H9 (cell line): ENCODE measurements around the gene PLA2G4E. TPM values are rescaled to one million over a fixed set of nuclear protein-coding genes. Genes with fewer than 3 reads are reported as not detected.

Source experiments
- DNase-seq: peaks from one replicate; pipeline ENCODE4 v3.0.0-alpha.2; 2017
- H2AFZ ChIP-seq: one replicate; pipeline ENCODE4 v1.6.1; 2013; ENCODE audit warnings: mild to moderate bottlenecking, low read length, control low read depth, moderate library complexity
- H2AK5ac ChIP-seq: 2 replicates; pipeline ENCODE4 v1.6.1; 2013; ENCODE audit warnings: low read length, control low read depth, mixed read lengths; ENCODE audit not compliant: insufficient read length
- H2BK120ac ChIP-seq: one replicate; pipeline ENCODE4 v1.6.1; 2013; ENCODE audit warnings: low read depth, mild to moderate bottlenecking, low read length, control low read depth, inconsistent platforms; ENCODE audit not compliant: poor library complexity, severe bottlenecking
- H2BK12ac ChIP-seq: 2 replicates; pipeline ENCODE4 v1.6.1; 2013; ENCODE audit warnings: low read length, control low read depth, mixed read lengths, low read depth; ENCODE audit not compliant: insufficient read length
- H2BK15ac ChIP-seq: 2 replicates; pipeline ENCODE4 v1.6.1; 2013; ENCODE audit warnings: low read depth, low read length, control low read depth
- H2BK20ac ChIP-seq: one replicate; pipeline ENCODE4 v1.6.1; 2013; ENCODE audit warnings: low read depth, mild to moderate bottlenecking, low read length, control low read depth, inconsistent platforms; ENCODE audit not compliant: poor library complexity, severe bottlenecking
- H2BK5ac ChIP-seq: 2 replicates; pipeline ENCODE4 v1.6.1; 2013; ENCODE audit warnings: low read length, control low read depth, mixed read lengths; ENCODE audit not compliant: insufficient read length
- H3K14ac ChIP-seq: 2 replicates; pipeline ENCODE4 v1.6.1; 2013; ENCODE audit warnings: low read length, control low read depth; ENCODE audit not compliant: insufficient read depth
- H3K18ac ChIP-seq: 2 replicates; pipeline ENCODE4 v1.6.1; 2013; ENCODE audit warnings: low read depth, mild to moderate bottlenecking, mixed read lengths, low read length, control low read depth; ENCODE audit not compliant: insufficient read length
- H3K23ac ChIP-seq: 2 replicates; pipeline ENCODE4 v1.6.1; 2013; ENCODE audit warnings: low read length, control low read depth, mixed read lengths, low read depth; ENCODE audit not compliant: insufficient read length
- H3K23me2 ChIP-seq: 2 replicates; pipeline ENCODE4 v1.6.1; 2013; ENCODE audit warnings: low read depth, mild to moderate bottlenecking, mixed read lengths, low read length, control low read depth; ENCODE audit not compliant: insufficient read length, poor library complexity, severe bottlenecking
- H3K27ac ChIP-seq: 2 replicates; pipeline ENCODE4 v1.5.1; 2013; ENCODE audit warnings: low read length, control low read depth, mixed read lengths, low read depth; ENCODE audit not compliant: insufficient read length
- H3K27me3 ChIP-seq: 2 replicates; pipeline ENCODE4 v1.6.1; 2013; ENCODE audit warnings: low read length, control low read depth, inconsistent platforms; ENCODE audit not compliant: insufficient read depth
- H3K4ac ChIP-seq: 2 replicates; pipeline ENCODE4 v1.6.1; 2013; ENCODE audit warnings: low read depth, mild to moderate bottlenecking, control low read depth, inconsistent platforms, low read length, moderate library complexity
- H3K4me1 ChIP-seq: 2 replicates; pipeline ENCODE4 v1.6.1; 2013; ENCODE audit warnings: low read length, control low read depth, inconsistent platforms; ENCODE audit not compliant: insufficient read depth
- H3K4me2 ChIP-seq: 2 replicates; pipeline ENCODE4 v1.6.1; 2013; ENCODE audit warnings: low read length, control low read depth, mixed read lengths; ENCODE audit not compliant: insufficient read length, insufficient read depth
- H3K56ac ChIP-seq: 2 replicates; pipeline ENCODE4 v1.6.1; 2013; ENCODE audit warnings: low read depth, mild to moderate bottlenecking, mixed read lengths, low read length, control low read depth; ENCODE audit not compliant: insufficient read length
- H3K79me1 ChIP-seq: 2 replicates; pipeline ENCODE4 v1.6.1; 2013; ENCODE audit warnings: low read depth, mild to moderate bottlenecking, moderate library complexity, low read length, control low read depth, inconsistent platforms; ENCODE audit not compliant: insufficient read depth, poor library complexity, severe bottlenecking
- H3K79me2 ChIP-seq: 2 replicates; pipeline ENCODE4 v1.6.1; 2013; ENCODE audit warnings: low read length, control low read depth, inconsistent platforms; ENCODE audit not compliant: insufficient read depth
- H3K9ac ChIP-seq: 2 replicates; pipeline ENCODE4 v1.6.1; 2013; ENCODE audit warnings: low read length, control low read depth, mixed read lengths; ENCODE audit not compliant: insufficient read length; ENCODE audit errors: extremely low read depth
- H3K9me3 ChIP-seq: one replicate; pipeline ENCODE4 v1.6.1; 2013; ENCODE audit warnings: low read depth, low read length, inconsistent platforms; ENCODE audit not compliant: control insufficient read depth
- H3T11ph ChIP-seq: one replicate; pipeline ENCODE4 v1.6.1; 2013; ENCODE audit warnings: mild to moderate bottlenecking, low read length, control low read depth, inconsistent platforms
- H4K20me1 ChIP-seq: one replicate; pipeline ENCODE4 v1.6.1; 2013; ENCODE audit not compliant: control insufficient read depth, insufficient read length, insufficient read depth
- H4K5ac ChIP-seq: 2 replicates; pipeline ENCODE4 v1.6.1; 2013; ENCODE audit warnings: low read depth, mild to moderate bottlenecking, mixed read lengths, low read length, control low read depth; ENCODE audit not compliant: insufficient read length
- H4K8ac ChIP-seq: replicated peaks from 2 replicates; pipeline ENCODE4 v1.6.1; 2013; ENCODE audit warnings: low read length, control low read depth, mixed read lengths, low read depth; ENCODE audit not compliant: insufficient read length
- H4K91ac ChIP-seq: 2 replicates; pipeline ENCODE4 v1.6.1; 2013; ENCODE audit warnings: low read depth, mild to moderate bottlenecking, moderate library complexity, mixed read lengths, low read length, control low read depth; ENCODE audit not compliant: insufficient read length
- H3K27ac Mint-ChIP-seq, 3 experiments: 2 replicates in 2 of 3; 3 replicates in 1 of 3; pipeline ENCODE4 v1.8.0; 2020 to 2021; ENCODE audit warnings: mixed read lengths in 3 of 3, mild to moderate bottlenecking in 1 of 3, moderate library complexity in 1 of 3
- H3K27me3 Mint-ChIP-seq: 2 replicates; pipeline ENCODE4 v1.8.0; 2021; ENCODE audit warnings: low read depth, mild to moderate bottlenecking, moderate library complexity, mixed read lengths
- H3K36me3 Mint-ChIP-seq, 3 experiments: 2 replicates in 2 of 3; 3 replicates in 1 of 3; pipeline ENCODE4 v1.8.0; 2020 to 2021; ENCODE audit warnings: low read depth in 3 of 3, mixed read lengths in 3 of 3; ENCODE audit not compliant: insufficient read depth in 1 of 3
- H3K4me1 Mint-ChIP-seq, 2 experiments: 2 replicates each; pipeline ENCODE4 v1.8.0; 2020; ENCODE audit warnings: mixed read lengths in 2 of 2
- H3K4me3 Mint-ChIP-seq, 2 experiments: 2 replicates in 1 of 2; 3 replicates in 1 of 2; pipeline ENCODE4 v1.8.0; 2020 to 2021; ENCODE audit warnings: mild to moderate bottlenecking in 2 of 2, mixed read lengths in 2 of 2, moderate library complexity in 1 of 2
- H3K9me3 Mint-ChIP-seq, 2 experiments: 2 replicates in 1 of 2; 3 replicates in 1 of 2; pipeline ENCODE4 v1.8.0; 2020; ENCODE audit warnings: mild to moderate bottlenecking in 2 of 2, mixed read lengths in 2 of 2, moderate library complexity in 1 of 2
- CTCF ChIP-seq: fragments of 200-600 bp; sonication (generic); conservative IDR thresholded peaks from 3 replicates; pipeline ENCODE4 v1.8.0; 2021; ENCODE audit warnings: antibody characterized with exemption, mild to moderate bottlenecking
- WGBS: extraction: QIAGEN DNeasy Blood & Tissue Kit; methylation state at CpG from one replicate; pipeline ENCODE4 v1.1.7; 2013; ENCODE audit warnings: missing lambda C conversion rate, low lambda C conversion rate, mixed read lengths; ENCODE audit not compliant: insufficient read length; ENCODE audit errors: extremely low coverage; 5-methylcytosine and 5-hydroxymethylcytosine counted together
- total RNA-seq: library from RNA; stranded (reverse); gene quantifications from 2 replicates; pipeline ENCODE4 v1.2.1, GENCODE V29; 2021

The PLA2G4E gene
- total RNA-seq, 1 experiment from 2014 or later, result not detected

- no peak overlapping the region for H2AK5ac ChIP-seq
- no peak overlapping the region for H3K23ac ChIP-seq
- H3K79me2 ChIP-seq, result no peaks in the 10 kb centered on the region
- no peak for TF ChIP-seq CTCF
- WGBS, result no CpG with 5 or more reads among the region's 9 CpGs
- no peak overlapping the region for H3K56ac ChIP-seq
- H3K36me3 Mint-ChIP-seq, result no peaks in the 10 kb centered on the region
- no peak overlapping the region for H3K27ac ChIP-seq
- no peak overlapping the region for H2BK5ac ChIP-seq
- no peaks in the 10 kb centered on the region; the same call in 1 of the 2 replicates for H3K27me3 Mint-ChIP-seq
- H2BK120ac ChIP-seq, result no peak overlapping the region
- no peaks in the 10 kb centered on the region for H3K9me3 ChIP-seq
- no peak overlapping the region for H4K91ac ChIP-seq
- H2AFZ ChIP-seq, result no peak overlapping the region
- no peak for DNase-seq
- H3K79me1 ChIP-seq, result no peaks in the 10 kb centered on the region
- no peaks in the 10 kb centered on the region for H3K9me3 Mint-ChIP-seq
- H3K23me2 ChIP-seq, result no peaks in the 10 kb centered on the region
- H3K4me1 ChIP-seq, result no peaks in the 10 kb centered on the region
- no peak overlapping the region for H4K5ac ChIP-seq
- H3K27ac Mint-ChIP-seq, result no peak overlapping the region
- H3K18ac ChIP-seq, result no peak overlapping the region
- no peak overlapping the region for H3K4ac ChIP-seq
- H3K4me3 Mint-ChIP-seq, result no peak overlapping the region
- no peak overlapping the region for H4K8ac ChIP-seq
- H4K20me1 ChIP-seq, result no peaks in the 10 kb centered on the region
- no peak overlapping the region for H3K9ac ChIP-seq
- H3K4me2 ChIP-seq, result no peak overlapping the region
- H3K27me3 ChIP-seq, result no peaks in the 10 kb centered on the region
- H3T11ph ChIP-seq, result no peak overlapping the region
- H3K14ac ChIP-seq, result no peak overlapping the region
- no peak overlapping the region for H2BK12ac ChIP-seq
- peaks cover 9 to 10% of the 10 kb centered on the region in 2 experiments for H3K4me1 Mint-ChIP-seq
- no peak overlapping the region for H2BK15ac ChIP-seq
- H2BK20ac ChIP-seq, result no peak overlapping the region
Measured at GRCh38 chr15:42048080-42048820, 27.4 kb upstream of the PLA2G4E start.
